Calu3 (cell line): ENCODE measurements around the gene B3GALNT2. TPM values are rescaled to one million over a fixed set of nuclear protein-coding genes. Genes with fewer than 3 reads are reported as not detected.

ENCODE experiments used
- BruUV-seq: library from RNA; stranded (reverse); fragments of 400-500 nt; replicated peaks from 2 replicates; lab custom pipeline; 2021; lab: Mats Ljungman, UMichigan
- CTCF ChIA-PET: fragments of 300-600 bp; sonication (Branson Sonifier 250); formaldehyde crosslinking; loops from one replicate; lab custom pipeline; 2022; ENCODE audit warnings: antibody characterized with exemption; lab: Charles Lee
- DNase-seq: peaks from one replicate; pipeline ENCODE4 v3.0.0; 2022
- H3K27ac Mint-ChIP-seq: one replicate; pipeline ENCODE4 v1.8.0; 2022; ENCODE audit warnings: mixed read lengths; ENCODE audit not compliant: unreplicated experiment
- H3K27me3 Mint-ChIP-seq: one replicate; pipeline ENCODE4 v1.8.0; 2022; ENCODE audit warnings: mixed read lengths; ENCODE audit not compliant: unreplicated experiment
- H3K36me3 Mint-ChIP-seq: one replicate; pipeline ENCODE4 v1.8.0; 2022; ENCODE audit warnings: mild to moderate bottlenecking, moderate library complexity, mixed read lengths; ENCODE audit not compliant: insufficient read depth, unreplicated experiment
- H3K4me1 Mint-ChIP-seq: one replicate; pipeline ENCODE4 v1.8.0; 2022; ENCODE audit warnings: mild to moderate bottlenecking, low read depth, mixed read lengths; ENCODE audit not compliant: unreplicated experiment
- H3K4me3 Mint-ChIP-seq: one replicate; pipeline ENCODE4 v1.8.0; 2022; ENCODE audit warnings: mild to moderate bottlenecking, low read depth, moderate library complexity, mixed read lengths; ENCODE audit not compliant: unreplicated experiment
- H3K9me3 Mint-ChIP-seq: one replicate; pipeline ENCODE4 v1.8.0; 2022; ENCODE audit warnings: low read depth, mixed read lengths; ENCODE audit not compliant: unreplicated experiment
- intact Hi-C: fragments of 100-400 bp; cut with micrococcal nuclease; formaldehyde crosslinking; loops from one replicate; pipeline ENCODE4 v1.10.0; 2022; ENCODE audit not compliant: unreplicated experiment
- total RNA-seq: library from RNA; stranded (reverse); gene quantifications from 2 replicates; pipeline ENCODE4 v1.2.3, GENCODE V29; 2022
- TF ChIP-seq, protein P1 (sequence below): fragments of 200-600 bp; IDR thresholded peaks from one replicate; pipeline ENCODE4 v1.8.0; 2022; ENCODE audit warnings: antibody characterized with exemption; ENCODE audit not compliant: unreplicated experiment

B3GALNT2 gene
- total RNA-seq, 1 experiment from 2014 or later: 35.3 TPM

DNA sequence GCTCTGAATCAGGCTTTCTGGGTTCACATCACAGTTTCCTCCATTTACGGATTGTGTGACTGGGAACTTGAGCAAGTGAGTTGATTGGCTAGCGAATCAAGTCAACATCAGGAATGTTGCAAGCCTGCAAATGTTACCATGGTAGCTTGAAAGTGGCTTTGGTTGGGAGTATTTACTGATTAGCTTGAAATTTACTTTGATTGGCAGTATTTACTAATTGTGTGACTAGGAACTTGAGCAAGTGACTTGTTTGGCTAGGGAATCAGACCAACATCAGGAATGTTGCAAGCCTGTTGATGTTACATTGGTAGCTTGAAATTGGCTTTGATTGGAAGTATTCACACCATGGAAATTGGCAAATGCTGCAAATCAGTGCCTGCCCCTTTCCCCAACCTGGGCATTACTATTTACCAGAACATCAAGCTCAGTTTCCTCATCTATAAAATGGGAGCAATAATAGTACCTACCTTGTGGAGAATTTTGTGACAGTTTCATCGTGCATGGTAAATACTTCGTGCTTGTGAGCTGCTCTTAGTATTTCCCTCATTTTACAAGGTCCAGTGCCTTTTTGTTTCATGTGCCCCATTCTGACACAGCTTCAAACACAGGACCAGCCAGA lies 23.1 kb upstream of the B3GALNT2 start:
- no peak for DNase-seq
- CTCF ChIA-PET: no interaction called here
- Mint-ChIP-seq H3K27ac (no peak overlapping the region), H3K36me3 (no peaks in the 10 kb centered on the region), H3K9me3 (peaks cover 3% of the 10 kb centered on the region), H3K27me3 (no peaks in the 10 kb centered on the region), H3K4me1 (no peaks in the 10 kb centered on the region), H3K4me3 (no peak overlapping the region)
- intact Hi-C loops: no loop called here
- BruUV-seq: no TSS peak
- TF ChIP-seq, protein P1, sequence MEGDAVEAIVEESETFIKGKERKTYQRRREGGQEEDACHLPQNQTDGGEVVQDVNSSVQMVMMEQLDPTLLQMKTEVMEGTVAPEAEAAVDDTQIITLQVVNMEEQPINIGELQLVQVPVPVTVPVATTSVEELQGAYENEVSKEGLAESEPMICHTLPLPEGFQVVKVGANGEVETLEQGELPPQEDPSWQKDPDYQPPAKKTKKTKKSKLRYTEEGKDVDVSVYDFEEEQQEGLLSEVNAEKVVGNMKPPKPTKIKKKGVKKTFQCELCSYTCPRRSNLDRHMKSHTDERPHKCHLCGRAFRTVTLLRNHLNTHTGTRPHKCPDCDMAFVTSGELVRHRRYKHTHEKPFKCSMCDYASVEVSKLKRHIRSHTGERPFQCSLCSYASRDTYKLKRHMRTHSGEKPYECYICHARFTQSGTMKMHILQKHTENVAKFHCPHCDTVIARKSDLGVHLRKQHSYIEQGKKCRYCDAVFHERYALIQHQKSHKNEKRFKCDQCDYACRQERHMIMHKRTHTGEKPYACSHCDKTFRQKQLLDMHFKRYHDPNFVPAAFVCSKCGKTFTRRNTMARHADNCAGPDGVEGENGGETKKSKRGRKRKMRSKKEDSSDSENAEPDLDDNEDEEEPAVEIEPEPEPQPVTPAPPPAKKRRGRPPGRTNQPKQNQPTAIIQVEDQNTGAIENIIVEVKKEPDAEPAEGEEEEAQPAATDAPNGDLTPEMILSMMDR: no peak

DNA sequence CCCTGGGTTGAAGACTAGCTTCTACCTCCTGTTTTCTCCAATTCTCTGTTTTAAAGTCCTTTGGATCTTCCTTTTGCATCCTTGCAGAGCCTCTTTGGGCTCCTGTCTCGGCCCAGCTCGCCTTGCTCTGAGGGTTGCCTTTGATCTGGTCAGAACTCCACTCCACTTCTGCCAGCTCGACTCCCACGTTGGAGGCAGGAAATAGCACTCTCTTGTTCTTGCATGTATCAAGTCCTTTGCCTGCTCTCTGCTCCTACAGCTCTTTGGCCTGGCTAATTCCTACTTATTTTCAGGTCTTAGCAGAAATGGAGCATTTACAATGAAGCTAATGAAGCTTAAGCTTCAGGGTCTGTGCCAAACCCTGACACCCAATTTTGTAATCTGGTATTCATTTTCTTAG lies 21.1 kb upstream of the B3GALNT2 start:
- H3K27ac Mint-ChIP-seq: no peak overlapping the region
- no peak overlapping the region for H3K4me3 Mint-ChIP-seq
- no TSS peak for BruUV-seq
- CTCF ChIA-PET: no interaction called here
- H3K36me3 Mint-ChIP-seq: no peaks in the 10 kb centered on the region
- no peaks in the 10 kb centered on the region for H3K4me1 Mint-ChIP-seq
- TF ChIP-seq, protein P1: no peak
- H3K27me3 Mint-ChIP-seq: no peaks in the 10 kb centered on the region
- no peak for DNase-seq
- no peaks in the 10 kb centered on the region for H3K9me3 Mint-ChIP-seq
- intact Hi-C loops: no loop called here

- Mint-ChIP-seq H3K4me3 (no peak overlapping the region), H3K4me1 (peaks cover 7% of the 10 kb centered on the region), H3K27ac (no peak overlapping the region), H3K27me3 (peaks cover 12% of the 10 kb centered on the region), H3K36me3 (no peaks in the 10 kb centered on the region), H3K9me3 (no peaks in the 10 kb centered on the region)
- TF ChIP-seq, protein P1: no peak
- no peak for DNase-seq
- intact Hi-C loops: no loop called here
- no TSS peak for BruUV-seq
- CTCF ChIA-PET: interaction anchor here (0.5 kb wide), 1 partner anchor 261 kb away, joined by 4 read pairs; no protein-coding TSS in a partner anchor
These were observed 12.7 kb upstream of the B3GALNT2 start for GRCh38 chr1:235516862-235517446.

- intact Hi-C loops: loop anchor here (2.0 kb wide), 1 partner anchor 327 kb away; no protein-coding TSS in a partner anchor
- Mint-ChIP-seq H3K27ac (no peak overlapping the region), H3K4me3 (no peak overlapping the region), H3K27me3 (peaks cover 14% of the 10 kb centered on the region), H3K36me3 (no peaks in the 10 kb centered on the region), H3K9me3 (no peaks in the 10 kb centered on the region), H3K4me1 (peaks cover 7% of the 10 kb centered on the region)
- TF ChIP-seq, protein P1: no peak
- CTCF ChIA-PET: interaction anchor here (0.6 kb wide), 1 partner anchor 35 kb away, joined by 5 read pairs; no protein-coding TSS in a partner anchor
- no peak for DNase-seq
- BruUV-seq: no TSS peak
These were observed 11.7 kb upstream of the B3GALNT2 start for GRCh38 chr1:235515844-235516512.
